Measurements from ENCODE around the gene GTF3C2.

The GTF3C2 gene

GRCh38 chr2:27312152-27312551 is 44.4 kb downstream of the GTF3C2 start:
- TF ChIP-seq CTCF (IDR thresholded peaks at IDR 0.05; ENCODE audit: insufficient read depth, low read length, poor library complexity, severe bottlenecking): no peak
- peaks cover 14% of the 10 kb centered on the region for H3K36me3 ChIP-seq (ENCODE audit: control insufficient read depth, insufficient read depth, low read length)
- DNase-seq (ENCODE audit: extremely low read depth, insufficient read length): no peak
- H3K27me3 ChIP-seq (replicated peaks; ENCODE audit: control insufficient read depth, insufficient read depth, low read length): no peaks in the 10 kb centered on the region
- no peak overlapping the region for H3K4me3 ChIP-seq (replicated peaks; ENCODE audit: low read depth, low read length)

GRCh38 chr2:27309651-27310050 is 46.9 kb downstream of the GTF3C2 start:
- no peak for TF ChIP-seq CTCF (IDR thresholded peaks at IDR 0.05; ENCODE audit: insufficient read depth, low read length, poor library complexity, severe bottlenecking)

GRCh38 chr2:27308359-27308881 is 48.1 kb downstream of the GTF3C2 start, which contains the start of gene UCN:
UCN (minus strand) TSS chr2:27308445; CDS start chr2:27307895, 550 bp downstream.
- Histone ChIP-seq H3K4me3 (replicated peaks; ENCODE audit: low read depth, low read length) (no peak within 1 kb of the TSS), H3K36me3 (ENCODE audit: control insufficient read depth, insufficient read depth, low read length) (peaks cover 8% of the 10 kb centered on the region), H3K27me3 (replicated peaks; ENCODE audit: control insufficient read depth, insufficient read depth, low read length) (no peaks in the 10 kb centered on the region; the same call in 1 of the 2 replicates)
- no peak for TF ChIP-seq CTCF (IDR thresholded peaks at IDR 0.05; ENCODE audit: insufficient read depth, low read length, poor library complexity, severe bottlenecking)
- DNase-seq (ENCODE audit: extremely low read depth, insufficient read length): no peak

More at GRCh38 chr2:27309651-27310050, 46.9 kb downstream of the GTF3C2 start:
- no peak overlapping the region for H3K4me3 ChIP-seq (replicated peaks; ENCODE audit: low read depth, low read length)
- H3K36me3 ChIP-seq (ENCODE audit: control insufficient read depth, insufficient read depth, low read length): peaks cover 8% of the 10 kb centered on the region
- H3K27me3 ChIP-seq (replicated peaks; ENCODE audit: control insufficient read depth, insufficient read depth, low read length): no peaks in the 10 kb centered on the region; the same call in 1 of the 2 replicates
- no peak for DNase-seq (ENCODE audit: extremely low read depth, insufficient read length)

GRCh38 chr2:27307545-27308358 is 48.8 kb downstream of the GTF3C2 start:
- Histone ChIP-seq H3K36me3 (ENCODE audit: control insufficient read depth, insufficient read depth, low read length) (peaks cover 8% of the 10 kb centered on the region), H3K27me3 (replicated peaks; ENCODE audit: control insufficient read depth, insufficient read depth, low read length) (no peaks in the 10 kb centered on the region; the same call in 1 of the 2 replicates), H3K4me3 (replicated peaks; ENCODE audit: low read depth, low read length) (no peak overlapping the region)
- no peak for TF ChIP-seq CTCF (IDR thresholded peaks at IDR 0.05; ENCODE audit: insufficient read depth, low read length, poor library complexity, severe bottlenecking)
- no peak for DNase-seq (ENCODE audit: extremely low read depth, insufficient read length)

GRCh38 chr2:27307287-27307544 is 49.3 kb downstream of the GTF3C2 start:
- H3K36me3 ChIP-seq (ENCODE audit: control insufficient read depth, insufficient read depth, low read length): peaks cover 8% of the 10 kb centered on the region
- no peaks in the 10 kb centered on the region; the same call in 1 of the 2 replicates for H3K27me3 ChIP-seq (replicated peaks; ENCODE audit: control insufficient read depth, insufficient read depth, low read length)
- DNase-seq (ENCODE audit: extremely low read depth, insufficient read length): no peak
- TF ChIP-seq CTCF (IDR thresholded peaks at IDR 0.05; ENCODE audit: insufficient read depth, low read length, poor library complexity, severe bottlenecking): no peak
- no peak overlapping the region for H3K4me3 ChIP-seq (replicated peaks; ENCODE audit: low read depth, low read length)
